Hepatocyte (in vitro differentiated cells): ENCODE measurements around the gene SLC66A1. TPM values are rescaled to one million over a fixed set of nuclear protein-coding genes. Genes with fewer than 3 reads are reported as not detected.
A peak's percentile ranks its signal among the peaks of the same experiment; 100 is the strongest.
"Not testable (repeated sequence)": the region's sequence is repeated elsewhere in the genome, so short reads cannot be mapped to it uniquely, and the experiment has no call there.

Experiments used
- DNase-seq: peaks from one replicate; pipeline ENCODE4 v3.0.0-alpha.2; 2016; ENCODE audit warnings: low spot score
- H2AFZ ChIP-seq: fragments of 200-600 bp; sonication (generic); 2 replicates; pipeline ENCODE4 v1.6.0; 2016; ENCODE audit warnings: antibody characterized with exemption, mild to moderate bottlenecking
- H3K27ac ChIP-seq: fragments of 200-600 bp; sonication (generic); 2 replicates; pipeline ENCODE4 v1.5.1; 2016; ENCODE audit warnings: mild to moderate bottlenecking
- H3K27me3 ChIP-seq: fragments of 200-600 bp; sonication (generic); 2 replicates; pipeline ENCODE4 v1.6.1; 2016
- H3K36me3 ChIP-seq: fragments of 200-600 bp; sonication (generic); replicated peaks from 2 replicates; pipeline ENCODE4 v1.5.1; 2016; ENCODE audit warnings: low read depth; ENCODE audit not compliant: insufficient read depth
- H3K4me1 ChIP-seq: fragments of 200-600 bp; sonication (generic); 2 replicates; pipeline ENCODE4 v1.5.1; 2016; ENCODE audit warnings: mild to moderate bottlenecking, moderate library complexity; ENCODE audit not compliant: insufficient read depth
- H3K4me2 ChIP-seq: fragments of 200-600 bp; sonication (generic); 2 replicates; pipeline ENCODE4 v1.6.0; 2016
- H3K4me3 ChIP-seq: fragments of 200-600 bp; sonication (generic); 2 replicates; pipeline ENCODE4 v1.5.1; 2016; ENCODE audit warnings: mild to moderate bottlenecking
- H3K79me2 ChIP-seq: fragments of 200-600 bp; sonication (generic); 2 replicates; pipeline ENCODE4 v1.6.0; 2017; ENCODE audit warnings: mild to moderate bottlenecking
- H3K9me2 ChIP-seq: fragments of 200-600 bp; sonication (generic); replicated peaks from 2 replicates; pipeline ENCODE4 v1.6.0; 2017; ENCODE audit warnings: mild to moderate bottlenecking; ENCODE audit not compliant: insufficient read depth
- H3K9me3 ChIP-seq: fragments of 200-600 bp; sonication (generic); 2 replicates; pipeline ENCODE4 v1.5.1; 2016; ENCODE audit warnings: low read depth, mild to moderate bottlenecking
- H4K20me1 ChIP-seq: fragments of 200-600 bp; sonication (generic); 2 replicates; pipeline ENCODE4 v1.6.0; 2016; ENCODE audit warnings: mild to moderate bottlenecking; ENCODE audit not compliant: insufficient read depth, poor library complexity, severe bottlenecking
- CTCF ChIP-seq: fragments of 200-600 bp; sonication (generic); IDR thresholded peaks from 2 replicates; pipeline ENCODE4 v1.5.1; 2016; ENCODE audit warnings: antibody characterized with exemption, mild to moderate bottlenecking; ENCODE audit not compliant: poor library complexity
- EZH2 ChIP-seq: fragments of 200-600 bp; sonication (generic); IDR thresholded peaks from 2 replicates; pipeline ENCODE4 v1.6.1; 2016; ENCODE audit warnings: antibody characterized with exemption, mild to moderate bottlenecking, borderline replicate concordance
- EZH2phosphoT487 ChIP-seq: fragments of 200-600 bp; sonication (generic); IDR thresholded peaks from one replicate; pipeline ENCODE4 v1.6.1; 2018; ENCODE audit warnings: antibody characterized with exemption, mild to moderate bottlenecking, low read depth, moderate library complexity; ENCODE audit not compliant: unreplicated experiment, severe bottlenecking
- WGBS: methylation state at CpG from one replicate; pipeline ENCODE4 v1.1.6; 2016; ENCODE audit warnings: low lambda C conversion rate; ENCODE audit errors: missing lambda C conversion rate; 5-methylcytosine and 5-hydroxymethylcytosine counted together
- polyA plus RNA-seq: library from polyadenylated mRNA; unstranded; fragments of >200 nt; fragmentation: Nextera tagmentation; extraction: Ambion mirVana; gene quantifications from 2 replicates; pipeline ENCODE4 v1.2.1, GENCODE V29; 2016
- total RNA-seq: library from RNA; depleted of rRNA; stranded (reverse); fragments of >200 nt; gene quantifications from 2 replicates; pipeline ENCODE4 v1.2.3, GENCODE V29; 2014

SLC66A1 gene
- total and polyA plus RNA-seq, 2 experiments from 2014 or later = 28.2 to 39.6 TPM

DNA sequence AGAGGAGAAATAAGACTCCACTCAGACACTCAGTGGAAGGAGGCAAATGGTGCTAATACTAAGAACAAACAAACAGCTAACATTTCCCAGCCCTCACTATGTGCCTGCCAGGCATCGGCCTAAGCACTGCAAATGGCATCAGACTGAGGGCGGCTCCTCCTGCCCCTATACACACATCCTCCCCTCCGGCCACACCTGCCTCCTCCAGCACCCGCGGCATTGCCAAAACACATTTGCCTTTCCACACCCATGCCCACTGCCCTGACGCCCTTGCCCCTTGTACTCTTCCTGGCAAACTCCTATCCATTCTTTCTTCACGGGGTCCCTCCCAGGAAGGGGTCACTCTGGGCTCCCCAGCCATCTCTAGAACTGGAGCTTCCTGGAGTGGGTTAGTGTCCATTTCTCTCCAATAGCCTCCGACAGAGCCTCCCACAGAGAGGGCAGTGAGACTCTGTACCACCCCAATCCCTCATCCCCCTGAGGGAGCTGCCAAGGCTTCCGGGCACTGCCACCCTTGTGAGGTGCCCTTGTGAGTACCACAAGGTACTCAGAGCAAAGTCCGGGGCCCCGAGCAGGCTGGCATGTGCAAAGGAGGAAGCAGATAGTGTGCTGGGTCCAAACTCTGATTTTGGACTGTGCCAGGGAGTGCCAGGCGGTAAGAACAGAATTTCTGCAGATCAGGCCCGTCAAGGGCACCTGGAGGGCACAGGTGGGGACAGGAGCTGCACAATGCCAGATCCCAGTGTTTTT, 24.5 kb upstream of the SLC66A1 start:
- TF ChIP-seq CTCF (no peak), EZH2phosphoT487 (no peak), EZH2 (no peak)
- no peak overlapping the region for H3K4me3 ChIP-seq
- H3K27ac ChIP-seq = no peak overlapping the region

DNA sequence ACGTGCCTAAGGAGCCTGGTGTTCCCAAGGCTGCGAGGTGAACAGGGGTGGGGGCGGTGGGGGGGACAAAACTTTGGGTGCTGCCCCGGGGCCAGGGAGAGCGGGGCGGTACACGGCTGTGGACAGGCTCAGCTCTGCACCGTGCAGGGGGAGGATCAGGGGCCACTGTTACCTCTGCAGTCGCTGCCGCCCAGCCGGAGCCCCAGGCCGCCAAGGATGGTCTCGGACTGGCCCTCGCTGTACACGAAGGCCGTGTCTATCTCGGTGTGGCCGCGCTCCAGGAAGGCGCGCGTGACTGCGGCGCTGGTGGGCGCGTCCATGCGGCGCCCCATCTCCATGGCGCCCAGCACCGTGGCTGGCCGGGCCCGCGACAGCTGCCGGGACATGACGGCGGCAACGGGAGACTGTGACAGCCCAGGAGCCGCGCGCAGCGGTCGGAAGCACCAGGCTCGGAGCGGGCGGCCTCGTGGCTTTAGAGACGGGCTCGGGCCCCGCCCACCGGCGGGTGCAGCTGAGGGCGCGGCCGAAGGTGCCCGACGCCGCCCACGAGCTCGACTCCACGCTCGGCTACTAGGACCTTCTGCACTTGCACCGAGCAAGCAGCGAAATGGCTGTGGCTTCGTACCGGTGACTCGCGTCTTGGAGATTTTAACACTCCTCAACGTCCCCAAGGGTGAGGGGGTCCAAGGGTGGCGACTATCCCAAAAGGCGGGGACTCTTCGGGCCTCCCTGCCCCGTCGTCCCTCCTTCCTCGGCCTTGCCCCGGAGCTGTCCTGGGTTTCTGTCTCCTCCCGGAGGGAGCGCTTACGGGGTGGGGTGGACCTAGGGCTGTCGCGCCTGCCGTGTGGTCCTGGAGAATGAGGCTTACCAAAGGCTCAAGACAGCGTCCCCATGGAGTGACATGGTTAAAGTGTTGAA, 23.5 kb upstream of the SLC66A1 start, which contains the start of gene AKR7A3:
AKR7A3 (minus strand) TSS at position 447 of the 918 bp plus-strand sequence; CDS start at position 386, 61 bp downstream.
- not testable (repeated sequence) for H2AFZ ChIP-seq, H3K27me3 ChIP-seq, H3K79me2 ChIP-seq, H3K27ac ChIP-seq, H3K9me3 ChIP-seq, H3K4me1 ChIP-seq, H4K20me1 ChIP-seq, H3K36me3 ChIP-seq, H3K4me3 ChIP-seq, H3K9me2 ChIP-seq
- H3K4me2 ChIP-seq = peak within 1 kb of the TSS; percentile 78
- WGBS = 22% methylated on average over 48 of the region's 82 CpGs
- peak; percentile 82 for DNase-seq

More for the DNA sequence above, 24.5 kb upstream of the SLC66A1 start:
- WGBS = 97% methylated on average over 13 of the region's 13 CpGs
- Histone ChIP-seq H3K4me2 (no peak overlapping the region), H2AFZ (no peak overlapping the region), H3K9me2 (no peaks in the 10 kb centered on the region), H3K9me3 (peaks cover 3% of the 10 kb centered on the region), H3K36me3 (no peaks in the 10 kb centered on the region), H3K27me3 (no peaks in the 10 kb centered on the region), H3K4me1 (no peaks in the 10 kb centered on the region), H3K79me2 (no peaks in the 10 kb centered on the region), H4K20me1 (no peaks in the 10 kb centered on the region)
- no peak for DNase-seq

- Histone ChIP-seq H3K9me3 (peaks cover 3% of the 10 kb centered on the region), H3K27me3 (no peaks in the 10 kb centered on the region), H3K4me3 (no peak overlapping the region), H3K36me3 (no peaks in the 10 kb centered on the region), H2AFZ (no peak overlapping the region), H3K4me2 (peak overlapping the region; percentile 78), H4K20me1 (no peaks in the 10 kb centered on the region), H3K27ac (no peak overlapping the region), H3K79me2 (no peaks in the 10 kb centered on the region), H3K4me1 (no peaks in the 10 kb centered on the region), H3K9me2 (no peaks in the 10 kb centered on the region)
- TF ChIP-seq EZH2phosphoT487 (no peak), CTCF (no peak), EZH2 (no peak)
- no peak for DNase-seq
- WGBS = 63% methylated on average over 2 of the region's 2 CpGs
Measured at GRCh38 chr1:19289244-19289643, 22.9 kb upstream of the SLC66A1 start.

- H3K4me3 ChIP-seq = no peak overlapping the region
- no peak for DNase-seq
- TF ChIP-seq CTCF = no peak
- no peak for TF ChIP-seq EZH2
- no peak for TF ChIP-seq EZH2phosphoT487
- no peak overlapping the region for H2AFZ ChIP-seq
- no peaks in the 10 kb centered on the region for H4K20me1 ChIP-seq
- H3K4me1 ChIP-seq = no peaks in the 10 kb centered on the region
- H3K36me3 ChIP-seq = no peaks in the 10 kb centered on the region
- H3K79me2 ChIP-seq = no peaks in the 10 kb centered on the region
- H3K27me3 ChIP-seq = no peaks in the 10 kb centered on the region
- H3K9me2 ChIP-seq = no peaks in the 10 kb centered on the region
- 94% methylated on average over 2 of the region's 2 CpGs for WGBS
- H3K4me2 ChIP-seq = no peak overlapping the region
- H3K9me3 ChIP-seq = peaks cover 10% of the 10 kb centered on the region
- H3K27ac ChIP-seq = no peak overlapping the region
Measured at GRCh38 chr1:19294638-19295037, 17.5 kb upstream of the SLC66A1 start.
